C4-2B (cell line): ENCODE results near the gene CAMTA1.

ENCODE experiments used
- H3K27ac ChIP-seq: fragments of 450-650 bp; 2 replicates; pipeline ENCODE4 v1.5.1; 2017
- CTCF ChIP-seq: fragments of 450-650 bp; conservative IDR thresholded peaks from 2 replicates; pipeline ENCODE4 v1.5.1; 2017; ENCODE audit warnings: mild to moderate bottlenecking
- ZFX ChIP-seq: fragments of 450-650 bp; IDR thresholded peaks from 2 replicates; pipeline ENCODE4 v1.6.1; 2017

Gene CAMTA1

GRCh38 chr1:7045897-7046296 is 260.6 kb downstream of the CAMTA1 start:
- H3K27ac ChIP-seq, result no peak overlapping the region
- no peak for TF ChIP-seq CTCF
- TF ChIP-seq ZFX, result no peak

- H3K27ac ChIP-seq, result no peak overlapping the region
- TF ChIP-seq ZFX, result no peak
- TF ChIP-seq CTCF, result no peak
Observed at GRCh38 chr1:7046314-7046713, 261.1 kb downstream of the CAMTA1 start.

GRCh38 chr1:7046891-7047290 is 261.6 kb downstream of the CAMTA1 start:
- TF ChIP-seq ZFX (no peak), CTCF (no peak)
- no peak overlapping the region for H3K27ac ChIP-seq

- H3K27ac ChIP-seq, result no peak overlapping the region
- TF ChIP-seq ZFX (no peak), CTCF (no peak)
Observed at GRCh38 chr1:7047866-7048265, 262.6 kb downstream of the CAMTA1 start.

GRCh38 chr1:7048395-7048794 is 263.1 kb downstream of the CAMTA1 start:
- no peak overlapping the region for H3K27ac ChIP-seq
- TF ChIP-seq CTCF (no peak), ZFX (no peak)

GRCh38 chr1:7049913-7050625 is 264.8 kb downstream of the CAMTA1 start:
- TF ChIP-seq ZFX, result no peak
- TF ChIP-seq CTCF, result no peak
- no peak overlapping the region for H3K27ac ChIP-seq

- TF ChIP-seq ZFX (no peak), CTCF (no peak)
- H3K27ac ChIP-seq, result no peak overlapping the region
Observed at GRCh38 chr1:7050751-7051665, 265.8 kb downstream of the CAMTA1 start.
